Measurements from ENCODE around the gene LRMDA.

DNA sequence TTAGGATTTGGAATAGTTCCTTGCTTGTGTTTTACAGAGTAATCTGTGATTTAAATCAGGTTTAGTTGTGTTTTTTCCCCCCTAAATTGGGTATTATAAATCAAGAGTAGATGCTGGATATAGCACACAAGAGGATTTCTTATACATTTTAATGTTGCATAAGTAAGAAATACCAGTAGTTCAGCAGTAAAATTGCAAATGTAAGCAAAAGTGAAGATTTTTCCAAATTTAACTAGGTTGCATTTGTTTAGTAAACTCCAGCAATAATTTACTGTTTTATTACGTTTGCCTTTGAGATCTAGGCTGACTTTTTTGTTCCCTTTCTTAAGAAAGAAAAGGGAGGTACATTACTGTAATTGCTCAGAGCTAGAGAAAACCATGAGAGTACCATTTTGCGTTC is 207.3 kb downstream of the LRMDA start:
- TF ChIP-seq CTCF (tag by site-specific recombination; IDR thresholded peaks at IDR 0.05) (no peak), ZNF660 (tag by site-specific recombination; IDR thresholded peaks at IDR 0.05) (no peak), YY1 (tag by site-specific recombination; IDR thresholded peaks at IDR 0.05) (no peak), ZNF214 (tag by site-specific recombination; IDR thresholded peaks at IDR 0.05; ENCODE audit: borderline replicate concordance) (no peak), SCRT1 (tag by site-specific recombination; IDR thresholded peaks at IDR 0.05; ENCODE audit: borderline replicate concordance) (no peak), ZBTB1 (tag by site-specific recombination; IDR thresholded peaks at IDR 0.05) (no peak), ZNF157 (tag by site-specific recombination; IDR thresholded peaks at IDR 0.05) (no peak), ZNF311 (tag by site-specific recombination; IDR thresholded peaks at IDR 0.05; ENCODE audit: borderline replicate concordance) (no peak), REST (tag by site-specific recombination; IDR thresholded peaks at IDR 0.05) (no peak), ZNF292 (tag by site-specific recombination; IDR thresholded peaks at IDR 0.05; ENCODE audit: borderline replicate concordance, low read depth) (no peak), HOXA7 (CRISPR knock-in tag; IDR thresholded peaks at IDR 0.05; ENCODE audit: borderline replicate concordance) (no peak)
- TF ChIP-seq, protein P1, sequence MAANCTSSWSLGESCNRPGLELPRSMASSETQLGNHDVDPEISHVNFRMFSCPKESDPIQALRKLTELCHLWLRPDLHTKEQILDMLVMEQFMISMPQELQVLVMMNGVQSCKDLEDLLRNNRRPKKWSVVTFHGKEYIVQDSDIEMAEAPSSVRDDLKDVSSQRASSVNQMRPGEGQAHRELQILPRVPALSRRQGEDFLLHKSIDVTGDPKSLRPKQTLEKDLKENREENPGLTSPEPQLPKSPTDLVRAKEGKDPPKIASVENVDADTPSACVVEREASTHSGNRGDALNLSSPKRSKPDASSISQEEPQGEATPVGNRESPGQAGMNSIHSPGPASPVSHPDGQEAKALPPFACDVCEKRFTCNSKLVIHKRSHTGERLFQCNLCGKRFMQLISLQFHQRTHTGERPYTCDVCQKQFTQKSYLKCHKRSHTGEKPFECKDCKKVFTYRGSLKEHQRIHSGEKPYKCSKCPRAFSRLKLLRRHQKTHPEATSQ (tag by site-specific recombination; IDR thresholded peaks at IDR 0.05): no peak
- TF ChIP-seq, protein P2, sequence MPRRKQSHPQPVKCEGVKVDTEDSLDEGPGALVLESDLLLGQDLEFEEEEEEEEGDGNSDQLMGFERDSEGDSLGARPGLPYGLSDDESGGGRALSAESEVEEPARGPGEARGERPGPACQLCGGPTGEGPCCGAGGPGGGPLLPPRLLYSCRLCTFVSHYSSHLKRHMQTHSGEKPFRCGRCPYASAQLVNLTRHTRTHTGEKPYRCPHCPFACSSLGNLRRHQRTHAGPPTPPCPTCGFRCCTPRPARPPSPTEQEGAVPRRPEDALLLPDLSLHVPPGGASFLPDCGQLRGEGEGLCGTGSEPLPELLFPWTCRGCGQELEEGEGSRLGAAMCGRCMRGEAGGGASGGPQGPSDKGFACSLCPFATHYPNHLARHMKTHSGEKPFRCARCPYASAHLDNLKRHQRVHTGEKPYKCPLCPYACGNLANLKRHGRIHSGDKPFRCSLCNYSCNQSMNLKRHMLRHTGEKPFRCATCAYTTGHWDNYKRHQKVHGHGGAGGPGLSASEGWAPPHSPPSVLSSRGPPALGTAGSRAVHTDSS (tag by site-specific recombination; IDR thresholded peaks at IDR 0.05): no peak
